Anterior cingulate cortex (tissue), 58 donors: ENCODE data around the gene STK36.

Source experiments
- DNase-seq, 58 donors: peaks; one replicate each; lab custom pipeline; 2025; lab: John Stamatoyannopoulos, UW

The STK36 gene

DNA sequence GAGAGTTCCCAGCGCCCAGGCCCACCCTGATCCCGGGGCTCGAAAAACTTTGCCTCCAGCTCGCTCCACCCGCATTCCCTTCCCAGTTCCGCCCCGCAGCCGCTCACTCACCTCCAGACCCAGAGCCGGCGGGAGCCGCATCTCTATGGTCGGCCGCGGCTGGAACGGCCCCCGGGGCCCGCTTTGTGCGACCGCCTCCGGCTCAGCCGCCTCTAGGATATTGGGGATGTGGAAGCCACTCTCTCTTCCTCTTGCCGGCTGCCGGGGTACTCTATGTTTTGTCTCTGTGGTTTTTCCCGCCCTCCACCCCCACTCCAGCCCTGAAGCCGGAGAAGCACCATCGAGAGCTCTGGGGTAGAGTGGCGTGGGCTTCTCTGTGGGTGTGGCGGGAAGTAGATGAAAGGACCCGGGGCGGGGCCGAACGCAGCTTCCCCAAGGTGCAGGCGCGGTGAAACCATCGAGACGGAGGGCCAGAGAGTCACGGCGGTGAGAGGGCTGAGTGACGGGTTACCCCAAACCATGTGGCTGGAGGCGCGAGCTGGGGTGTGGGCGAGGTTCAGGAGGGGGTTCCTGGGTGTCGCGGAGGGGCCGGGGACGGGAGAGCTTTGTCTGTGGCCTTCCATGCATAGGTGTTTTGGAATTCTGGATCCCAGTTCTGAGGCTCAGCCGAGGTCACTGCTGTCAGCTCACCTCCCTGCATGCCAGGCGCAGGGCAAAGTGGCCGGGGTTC is 12.5 kb upstream of the STK36 start, which contains the start of the genes BCS1L and ZNF142:
Gene BCS1L, plus strand, starts transcription at position 426 of the 730 bp plus-strand sequence. CDS start 1,305 bp downstream, outside the sequence.
Gene ZNF142, minus strand, starts transcription at position 366 of the 730 bp plus-strand sequence. CDS start 3,194 bp downstream, outside the sequence.
- peak; percentile 52 to 97 (median 88) for DNase-seq

GRCh38 chr2:218659988-218660358 is 11.9 kb upstream of the STK36 start:
- no peak for DNase-seq

DNA sequence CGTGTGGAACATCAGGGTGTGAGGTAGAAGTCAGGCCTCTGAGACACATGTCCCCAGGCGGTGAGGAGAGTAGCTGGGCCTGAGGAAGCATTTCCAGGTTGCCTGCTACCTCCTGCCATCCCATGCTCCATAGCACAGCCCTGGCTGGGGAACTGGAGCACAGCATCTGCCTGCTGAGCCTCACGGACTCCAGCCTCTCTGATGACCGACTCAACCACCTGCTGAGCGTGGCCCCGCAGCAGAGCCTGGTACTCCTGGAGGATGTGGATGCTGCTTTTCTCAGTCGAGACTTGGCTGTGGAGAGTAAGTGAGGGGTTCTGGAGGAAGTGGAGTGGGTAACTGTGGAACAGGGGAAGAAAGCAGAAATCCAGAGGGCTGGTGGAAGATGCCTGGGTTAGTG is 9.5 kb upstream of the STK36 start:
- no peak for DNase-seq

DNA sequence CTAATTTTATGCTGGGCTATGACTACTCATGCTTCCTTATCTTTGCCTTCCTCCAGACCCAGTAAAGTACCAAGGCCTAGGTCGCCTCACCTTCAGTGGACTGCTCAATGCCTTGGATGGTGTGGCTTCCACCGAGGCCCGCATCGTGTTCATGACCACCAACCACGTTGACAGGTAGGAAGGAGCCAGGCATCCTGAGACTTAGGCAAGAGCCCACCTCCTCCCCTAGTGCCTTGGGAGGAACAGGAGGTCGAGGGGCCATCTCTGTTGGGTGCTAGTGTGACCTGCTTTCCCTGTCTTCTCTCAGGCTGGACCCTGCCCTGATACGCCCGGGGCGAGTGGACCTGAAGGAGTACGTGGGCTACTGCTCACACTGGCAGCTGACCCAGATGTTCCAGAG is 9.1 kb upstream of the STK36 start:
- DNase-seq: no peak

GRCh38 chr2:218663901-218664300 is 8.0 kb upstream of the STK36 start:
- no peak for DNase-seq

GRCh38 chr2:218664653-218665052 is 7.2 kb upstream of the STK36 start:
- DNase-seq: no peak

GRCh38 chr2:218671097-218671653 is 711 bp upstream of the STK36 start:
- DNase-seq: no peak

DNA sequence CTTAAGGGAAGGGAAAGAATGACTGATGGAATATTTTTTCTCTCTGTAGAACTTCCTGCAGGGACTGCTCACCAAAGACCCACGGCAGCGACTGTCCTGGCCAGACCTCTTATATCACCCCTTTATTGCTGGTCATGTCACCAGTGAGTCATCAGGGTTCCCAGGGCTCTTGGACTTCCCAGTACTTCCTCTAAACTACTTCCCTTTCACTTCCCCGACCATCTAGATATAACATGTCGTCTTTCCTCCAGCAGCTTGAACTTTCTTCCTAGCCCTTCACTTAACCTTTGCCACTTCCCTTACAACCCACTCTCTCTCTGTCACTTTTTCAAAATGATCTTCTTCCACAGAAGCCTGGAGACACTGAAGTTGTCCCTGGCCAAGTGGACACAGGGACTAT is 7.2 kb downstream of the STK36 start:
- DNase-seq: no peak

GRCh38 chr2:218680061-218680460 is 8.2 kb downstream of the STK36 start:
- DNase-seq: no peak

- DNase-seq: peak in 38 of 58 donors; percentile 2 to 81 (median 30)
These were observed 15.6 kb downstream of the STK36 start for GRCh38 chr2:218687400-218688060.

DNA sequence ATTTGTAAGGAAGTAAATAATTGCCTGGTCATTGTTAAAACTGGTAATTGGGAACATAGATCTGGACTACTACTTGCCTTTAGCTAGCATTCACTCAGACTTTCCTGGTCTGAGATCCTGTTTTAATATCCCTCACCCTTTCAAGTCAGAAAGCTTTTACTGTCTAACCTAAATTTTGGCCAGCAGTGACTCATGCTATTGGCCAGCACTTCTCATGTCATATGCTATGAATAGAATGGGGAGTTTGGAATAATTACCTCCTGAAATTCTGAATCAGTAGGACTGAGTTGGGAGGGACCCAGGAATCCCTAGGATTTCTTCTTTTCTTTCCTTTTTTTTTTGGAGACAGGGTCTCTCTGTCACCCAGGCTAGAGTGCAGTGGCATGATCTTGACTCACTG is 19.3 kb downstream of the STK36 start:
- DNase-seq: no peak

- no peak for DNase-seq
These were observed 22.7 kb downstream of the STK36 start for GRCh38 chr2:218694405-218695145.

GRCh38 chr2:218698885-218699284 is 27.0 kb downstream of the STK36 start:
- DNase-seq: no peak

- DNase-seq: peak in 33 of 58 donors; percentile 3 to 67 (median 22)
These were observed 29.9 kb downstream of the STK36 start for GRCh38 chr2:218701806-218702205.

DNA sequence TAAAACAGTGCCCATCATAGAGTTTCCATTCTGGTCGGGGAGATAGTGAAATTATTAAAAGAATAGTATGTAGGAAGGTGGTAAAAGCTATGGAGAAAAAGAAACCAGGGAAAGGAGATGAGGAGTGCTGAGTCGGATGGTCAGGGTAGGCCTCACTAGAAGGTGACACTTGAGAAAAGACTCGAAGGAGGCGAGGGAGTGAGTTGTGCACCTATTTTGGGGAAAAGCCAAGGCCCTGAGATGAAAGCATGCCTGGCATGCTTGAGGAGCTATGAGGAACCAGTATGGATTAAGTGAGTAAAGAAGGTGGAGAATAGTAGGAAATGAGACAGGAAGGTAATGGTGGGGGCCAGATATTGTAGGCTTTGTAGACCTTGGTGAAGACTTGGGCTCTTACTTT is 31.5 kb downstream of the STK36 start:
- DNase-seq: no peak

DNA sequence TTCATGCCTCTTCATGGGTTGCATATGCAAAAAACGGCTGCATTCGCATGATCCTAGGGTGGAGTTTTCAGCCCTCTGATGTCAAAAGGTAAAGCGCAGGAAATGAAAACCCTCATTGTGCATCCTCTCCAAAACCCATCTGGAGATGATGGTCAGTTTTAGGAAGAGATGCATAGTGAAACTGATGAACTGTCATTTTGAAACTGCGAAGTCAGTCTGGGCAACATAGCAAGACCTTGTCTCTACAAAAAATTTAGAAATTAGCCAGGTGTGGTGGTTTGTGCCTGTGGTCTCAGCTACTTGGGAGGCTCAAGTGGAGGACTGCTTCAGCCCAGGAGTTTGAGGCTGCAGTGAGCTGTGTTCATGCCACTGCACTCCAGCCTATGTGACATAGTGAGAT is 36.2 kb downstream of the STK36 start:
- DNase-seq: no peak

DNA sequence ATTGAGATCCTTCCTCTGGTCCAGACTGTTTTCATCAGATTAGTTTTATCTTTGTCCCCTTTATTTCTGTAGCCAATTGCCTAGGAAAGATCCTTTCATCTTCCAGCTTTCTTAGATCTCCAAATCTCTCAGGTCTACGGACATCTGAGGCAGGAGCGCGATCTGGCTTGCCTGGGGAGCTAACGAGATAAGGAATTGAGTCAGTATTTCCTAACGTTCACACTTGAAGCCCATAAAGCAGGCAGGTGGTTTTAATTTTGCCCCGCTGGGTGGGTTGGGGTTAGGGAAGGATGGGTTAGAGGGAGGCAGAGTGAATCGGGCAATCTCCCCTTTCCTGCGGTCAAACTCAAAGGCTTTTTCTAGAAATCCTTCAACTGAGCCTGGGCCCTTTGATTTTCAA is 38.0 kb downstream of the STK36 start:
- no peak for DNase-seq

- no peak for DNase-seq
These were observed 38.4 kb downstream of the STK36 start for GRCh38 chr2:218710334-218710686.

DNA sequence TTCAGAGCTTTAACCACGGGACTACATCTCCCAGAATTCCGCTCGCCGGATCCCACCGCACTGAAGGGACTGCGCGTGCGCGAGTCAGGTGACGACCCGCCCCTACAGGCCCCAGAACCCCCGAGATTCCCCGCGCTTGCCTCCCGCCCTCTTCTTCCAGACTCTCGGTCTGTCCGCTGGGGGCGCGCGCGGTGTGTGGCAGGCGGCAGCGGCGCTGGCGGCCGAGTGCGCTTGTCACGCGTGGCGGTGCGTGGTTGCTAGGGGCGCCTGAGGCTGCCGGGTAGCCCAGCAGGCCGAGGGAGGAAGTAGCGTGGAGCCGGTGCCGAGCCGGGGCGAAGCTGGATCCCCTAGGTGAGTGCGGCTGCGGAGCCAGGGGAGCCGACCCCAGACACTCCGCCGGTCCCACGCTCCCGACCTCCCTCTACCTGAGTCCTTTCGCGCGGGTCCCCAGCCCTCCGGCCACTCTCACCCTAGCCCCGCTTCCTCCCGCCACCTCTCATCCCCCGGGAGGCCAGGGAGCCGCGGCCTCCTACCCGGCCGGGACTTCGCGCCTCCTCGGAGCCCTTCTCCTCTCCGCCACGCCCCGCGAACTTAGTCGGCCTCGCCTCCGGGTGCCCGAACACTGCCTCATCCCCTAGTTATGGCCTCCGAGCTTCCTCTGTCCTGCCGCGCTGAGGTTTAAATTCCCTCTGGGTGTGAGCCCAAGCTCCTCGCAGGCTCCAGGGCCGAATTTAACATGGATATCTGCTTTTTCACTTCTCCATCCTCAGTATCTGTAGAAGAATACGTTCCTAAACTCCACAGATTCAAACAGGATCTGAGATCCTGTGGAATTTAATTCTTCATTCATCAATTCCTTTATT is 39.0 kb downstream of the STK36 start, which contains the start of gene TTLL4:
Gene TTLL4, plus strand, starts transcription at position 149 of the 863 bp plus-strand sequence. CDS start 26,842 bp downstream, outside the sequence.
- DNase-seq: peak; percentile 73 to 100 (median 97)

DNA sequence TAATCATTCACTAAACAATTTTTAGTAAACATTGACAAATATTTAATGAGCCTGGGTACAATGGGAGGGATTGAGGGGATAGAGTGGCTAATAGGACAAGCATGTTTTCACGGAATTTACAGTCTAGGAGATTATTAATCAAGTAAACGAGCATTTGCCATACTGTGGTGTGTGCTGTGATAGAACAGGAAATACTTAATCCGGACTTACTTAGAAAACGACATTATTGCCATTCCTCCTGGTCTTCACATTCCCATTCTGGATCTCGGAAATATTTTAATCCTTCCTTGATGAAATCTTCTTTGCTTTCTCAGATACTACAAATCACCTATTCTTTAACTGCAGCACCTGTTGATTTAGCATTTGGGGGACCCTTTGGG is 39.7 kb downstream of the STK36 start:
- DNase-seq: no peak
